PFSK-1 (cell line): ENCODE measurements around the gene CACNA1D.

Experiments used
- POLR2AphosphoS5 ChIP-seq: IDR thresholded peaks from 2 replicates; pipeline ENCODE4 v1.6.1; 2012; ENCODE audit warnings: low read depth, mild to moderate bottlenecking, control low read depth, low read length, moderate library complexity
- TAF1 ChIP-seq: IDR thresholded peaks from 2 replicates; pipeline ENCODE4 v1.6.1; 2012; ENCODE audit warnings: low read length, control low read depth, borderline replicate concordance; ENCODE audit not compliant: insufficient read depth

GRCh38 chr3:53545310-53545995 lies 51.0 kb downstream of the CACNA1D start:
- TF ChIP-seq POLR2AphosphoS5 = no peak
- no peak for TF ChIP-seq TAF1
